IMR-90 (cell line): ENCODE data around the gene SEMA3E.

Experiments
- CHD1 ChIP-seq: IDR thresholded peaks from 2 replicates; pipeline ENCODE4 v1.6.1; 2012; ENCODE audit warnings: low read depth, low read length, improper control_type of control experiment
- CTCF ChIP-seq: conservative IDR thresholded peaks from 2 replicates; pipeline ENCODE4 v1.5.1; 2012; ENCODE audit warnings: mild to moderate bottlenecking, low read depth, low read length, improper control_type of control experiment
- RCOR1 ChIP-seq: IDR thresholded peaks from 2 replicates; pipeline ENCODE4 v1.6.1; 2012; ENCODE audit warnings: mild to moderate bottlenecking, low read length, improper control_type of control experiment; ENCODE audit not compliant: insufficient replicate concordance

GRCh38 chr7:83486957-83487356 lies 162.0 kb downstream of the SEMA3E start:
- TF ChIP-seq RCOR1 (no peak), CTCF (no peak), CHD1 (no peak)
